GM12801 (cell line): ENCODE data around the gene FCSK.

Source experiments
- TF ChIP-seq, protein P1 (sequence below): IDR thresholded peaks from one replicate; pipeline ENCODE4 v1.5.1; 2011; ENCODE audit warnings: control low read depth; ENCODE audit not compliant: insufficient read length; ENCODE audit errors: extremely low read depth

FCSK gene

DNA sequence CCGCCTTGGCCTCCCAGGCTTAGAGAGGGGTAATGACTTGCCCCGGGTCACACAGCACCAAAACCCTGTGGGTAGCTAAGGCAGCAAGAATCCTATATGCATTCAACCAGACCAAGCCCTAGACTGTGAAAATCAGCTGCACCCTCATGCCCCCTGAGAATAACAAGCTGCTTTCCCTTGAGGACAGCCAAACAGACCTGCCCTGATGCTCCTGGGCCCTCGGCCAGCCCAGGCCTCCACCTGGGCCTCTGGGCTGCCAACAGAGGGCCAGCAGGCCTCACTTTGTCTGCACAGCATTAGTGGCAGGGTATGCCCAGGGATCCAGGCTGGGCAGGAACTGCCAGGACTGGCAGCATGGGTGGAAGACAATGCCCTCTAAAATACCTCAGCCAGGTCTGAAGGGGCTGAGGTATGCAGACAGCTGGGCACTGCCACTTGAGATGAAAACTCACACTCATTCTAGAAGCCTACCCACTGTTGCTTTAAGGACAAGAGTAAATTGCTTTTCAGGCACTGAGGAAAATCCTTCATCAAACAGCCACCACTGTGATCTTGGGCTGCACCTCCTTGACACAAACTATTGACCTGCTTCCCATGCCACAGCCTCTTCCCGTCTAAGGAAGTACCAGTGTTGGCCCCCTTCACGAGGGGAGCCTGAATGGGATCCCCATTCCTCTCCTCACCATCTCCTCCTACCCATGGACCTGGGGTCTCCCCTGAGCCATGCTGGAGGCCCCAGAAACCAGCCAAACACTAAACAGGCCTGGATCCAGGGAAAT, 24.3 kb upstream of the FCSK start:
- TF ChIP-seq, protein P1, sequence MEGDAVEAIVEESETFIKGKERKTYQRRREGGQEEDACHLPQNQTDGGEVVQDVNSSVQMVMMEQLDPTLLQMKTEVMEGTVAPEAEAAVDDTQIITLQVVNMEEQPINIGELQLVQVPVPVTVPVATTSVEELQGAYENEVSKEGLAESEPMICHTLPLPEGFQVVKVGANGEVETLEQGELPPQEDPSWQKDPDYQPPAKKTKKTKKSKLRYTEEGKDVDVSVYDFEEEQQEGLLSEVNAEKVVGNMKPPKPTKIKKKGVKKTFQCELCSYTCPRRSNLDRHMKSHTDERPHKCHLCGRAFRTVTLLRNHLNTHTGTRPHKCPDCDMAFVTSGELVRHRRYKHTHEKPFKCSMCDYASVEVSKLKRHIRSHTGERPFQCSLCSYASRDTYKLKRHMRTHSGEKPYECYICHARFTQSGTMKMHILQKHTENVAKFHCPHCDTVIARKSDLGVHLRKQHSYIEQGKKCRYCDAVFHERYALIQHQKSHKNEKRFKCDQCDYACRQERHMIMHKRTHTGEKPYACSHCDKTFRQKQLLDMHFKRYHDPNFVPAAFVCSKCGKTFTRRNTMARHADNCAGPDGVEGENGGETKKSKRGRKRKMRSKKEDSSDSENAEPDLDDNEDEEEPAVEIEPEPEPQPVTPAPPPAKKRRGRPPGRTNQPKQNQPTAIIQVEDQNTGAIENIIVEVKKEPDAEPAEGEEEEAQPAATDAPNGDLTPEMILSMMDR: no peak

DNA sequence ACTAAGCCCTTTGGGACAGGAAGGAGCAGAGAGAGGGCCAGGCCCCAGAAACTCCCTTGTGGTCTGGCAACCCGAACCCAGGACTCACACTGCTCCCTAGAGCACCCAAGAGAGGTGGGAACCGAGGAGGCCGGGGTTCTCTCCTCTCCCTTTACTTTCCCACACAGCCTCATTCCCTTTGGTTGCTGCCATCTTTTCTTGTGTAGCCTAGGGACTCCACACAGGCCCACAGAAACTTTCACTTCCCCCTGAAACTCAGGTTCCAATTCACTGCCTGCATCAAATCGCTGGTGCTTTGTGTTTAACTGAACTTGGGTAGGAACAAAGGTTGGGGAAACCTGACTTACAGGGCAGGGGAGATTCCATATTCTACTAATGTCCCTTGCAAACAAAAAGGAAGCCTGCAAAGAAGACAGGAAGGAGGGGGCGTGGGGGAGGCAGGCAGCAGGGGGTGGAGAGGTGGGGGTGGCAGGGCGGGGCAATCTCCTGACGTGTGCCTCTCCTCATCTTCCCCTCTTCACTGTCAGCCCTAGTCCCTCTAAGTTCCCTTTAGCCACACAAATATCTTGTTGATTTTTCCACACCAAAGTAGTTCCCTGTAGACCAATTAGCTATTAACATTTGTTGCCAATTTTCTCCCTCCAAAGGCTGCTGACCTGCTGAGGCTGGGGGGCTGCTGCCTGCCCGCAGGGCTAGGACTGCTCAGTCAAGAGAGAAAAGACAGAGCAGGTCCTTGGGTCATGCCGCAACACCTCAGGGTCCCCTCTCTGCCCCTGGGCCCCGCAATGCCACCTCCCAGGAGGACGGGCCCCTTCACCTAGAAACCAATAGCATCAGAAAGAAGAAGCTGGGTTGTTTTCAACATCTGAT, 23.5 kb upstream of the FCSK start:
- TF ChIP-seq, protein P1: no peak

DNA sequence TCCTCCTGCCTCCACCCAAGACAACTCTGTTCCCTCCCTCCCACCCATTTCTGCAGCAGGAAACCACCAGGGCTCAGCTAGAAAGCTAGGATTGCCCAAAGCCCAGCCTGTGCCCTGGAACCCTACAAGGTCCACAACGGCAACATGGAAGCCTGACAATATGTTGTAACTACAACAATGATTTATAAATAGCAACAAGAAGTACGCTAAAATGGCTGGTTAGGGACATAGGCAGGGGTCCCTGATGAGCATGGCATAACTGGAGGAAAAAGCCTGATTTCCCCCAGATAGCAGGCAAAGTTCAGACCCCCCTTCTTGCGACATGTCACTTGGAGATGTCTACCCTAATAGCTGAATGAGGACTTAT, 22.1 kb upstream of the FCSK start:
- TF ChIP-seq, protein P1: no peak

- TF ChIP-seq, protein P1: no peak
Measured at GRCh38 chr16:70432723-70433457, 21.5 kb upstream of the FCSK start.

GRCh38 chr16:70433458-70434103, 20.8 kb upstream of the FCSK start:
- TF ChIP-seq, protein P1: no peak

GRCh38 chr16:70434484-70435260, 19.7 kb upstream of the FCSK start:
- TF ChIP-seq, protein P1: no peak
